Measurements from ENCODE around the gene C12orf57.

Gene C12orf57

DNA sequence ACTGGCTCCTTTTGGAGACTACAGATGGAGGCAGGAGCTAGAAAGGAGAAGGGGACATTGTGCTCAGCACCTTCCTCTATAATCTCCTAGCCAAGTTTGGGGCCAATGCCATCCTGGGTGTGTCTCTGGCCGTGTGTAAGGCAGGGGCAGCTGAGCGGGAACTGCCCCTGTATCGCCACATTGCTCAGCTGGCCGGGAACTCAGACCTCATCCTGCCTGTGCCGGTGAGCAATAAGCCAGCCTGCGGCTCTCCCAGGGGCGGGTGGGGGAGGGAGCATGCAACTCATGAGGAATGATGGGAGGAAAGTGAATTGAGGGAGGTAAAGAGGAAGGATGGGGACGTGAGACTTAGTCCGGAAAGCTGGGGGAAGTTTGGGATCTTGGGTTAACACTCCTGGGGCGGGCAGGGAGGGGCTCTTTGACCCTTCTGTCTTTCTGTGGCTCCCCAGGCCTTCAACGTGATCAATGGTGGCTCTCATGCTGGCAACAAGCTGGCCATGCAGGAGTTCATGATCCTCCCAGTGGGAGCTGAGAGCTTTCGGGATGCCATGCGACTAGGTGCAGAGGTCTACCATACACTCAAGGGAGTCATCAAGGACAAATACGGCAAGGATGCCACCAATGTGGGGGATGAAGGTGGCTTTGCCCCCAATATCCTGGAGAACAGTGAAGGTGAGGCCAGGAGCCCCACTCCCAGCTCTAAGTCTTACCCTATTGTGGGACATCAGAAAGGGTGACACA, 26.2 kb upstream of the C12orf57 start:
- no peak for DNase-seq (ENCODE audit: low read depth)

DNA sequence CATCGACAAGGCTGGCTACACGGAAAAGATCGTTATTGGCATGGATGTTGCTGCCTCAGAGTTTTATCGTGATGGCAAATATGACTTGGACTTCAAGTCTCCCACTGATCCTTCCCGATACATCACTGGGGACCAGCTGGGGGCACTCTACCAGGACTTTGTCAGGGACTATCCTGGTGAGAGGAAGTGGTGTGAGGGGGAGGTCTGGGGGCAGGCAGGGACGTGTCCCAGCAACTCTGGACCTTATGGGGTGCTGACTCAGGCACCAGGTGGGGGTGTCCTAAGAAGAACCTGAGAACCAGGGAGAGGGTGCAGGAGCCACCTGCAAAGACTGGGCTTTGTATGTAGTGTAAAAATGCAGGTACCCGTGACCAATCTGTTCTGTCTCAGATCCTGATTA, 24.2 kb upstream of the C12orf57 start:
- DNase-seq (ENCODE audit: low read depth) = no peak

DNA sequence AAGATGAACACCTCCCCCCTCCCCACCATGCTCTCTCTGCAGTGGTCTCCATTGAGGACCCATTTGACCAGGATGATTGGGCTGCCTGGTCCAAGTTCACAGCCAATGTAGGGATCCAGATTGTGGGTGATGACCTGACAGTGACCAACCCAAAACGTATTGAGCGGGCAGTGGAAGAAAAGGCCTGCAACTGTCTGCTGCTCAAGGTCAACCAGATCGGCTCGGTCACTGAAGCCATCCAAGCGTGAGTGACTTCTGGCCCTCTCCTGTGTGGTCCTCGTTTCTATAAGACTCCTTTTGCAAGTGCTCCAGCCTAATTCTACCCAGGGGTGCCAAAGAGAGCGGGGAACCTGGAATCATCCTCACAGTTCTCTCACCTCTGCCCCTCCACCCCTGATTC, 22.3 kb upstream of the C12orf57 start:
- DNase-seq (ENCODE audit: low read depth) = no peak

DNA sequence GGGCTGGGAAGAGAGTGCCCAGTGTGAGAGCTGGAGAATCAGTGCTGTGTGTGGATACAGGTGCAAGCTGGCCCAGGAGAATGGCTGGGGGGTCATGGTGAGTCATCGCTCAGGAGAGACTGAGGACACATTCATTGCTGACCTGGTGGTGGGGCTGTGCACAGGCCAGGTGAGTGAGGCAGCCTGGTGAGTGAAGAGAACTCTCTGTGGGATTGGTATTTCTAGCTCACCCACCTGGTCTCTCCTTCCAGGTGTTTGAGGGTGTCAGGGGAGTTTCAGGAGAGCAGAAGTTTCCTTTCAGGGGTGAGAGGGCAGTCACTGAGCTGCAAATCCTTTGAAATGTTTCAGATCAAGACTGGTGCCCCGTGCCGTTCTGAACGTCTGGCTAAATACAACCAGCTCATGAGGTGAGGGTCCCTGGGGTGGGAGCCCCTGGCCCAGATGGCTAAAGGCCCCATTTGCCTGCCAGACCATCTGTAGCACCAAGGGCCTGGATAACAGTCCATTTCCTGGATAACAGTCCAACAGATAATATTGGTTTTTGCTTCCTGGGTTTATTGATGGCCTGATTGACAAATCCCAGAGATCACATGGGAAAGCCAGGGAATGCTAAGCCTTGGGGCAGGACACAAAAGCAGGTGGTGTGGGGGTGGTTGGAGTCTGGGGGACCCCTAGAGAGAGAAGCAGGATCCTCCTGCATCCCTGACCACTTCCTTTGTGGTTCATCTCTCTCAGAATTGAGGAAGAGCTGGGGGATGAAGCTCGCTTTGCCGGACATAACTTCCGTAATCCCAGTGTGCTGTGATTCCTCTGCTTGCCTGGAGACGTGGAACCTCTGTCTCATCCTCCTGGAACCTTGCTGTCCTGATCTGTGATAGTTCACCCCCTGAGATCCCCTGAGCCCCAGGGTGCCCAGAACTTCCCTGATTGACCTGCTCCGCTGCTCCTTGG, 21.6 kb upstream of the C12orf57 start:
- no peak for DNase-seq (ENCODE audit: low read depth)

DNA sequence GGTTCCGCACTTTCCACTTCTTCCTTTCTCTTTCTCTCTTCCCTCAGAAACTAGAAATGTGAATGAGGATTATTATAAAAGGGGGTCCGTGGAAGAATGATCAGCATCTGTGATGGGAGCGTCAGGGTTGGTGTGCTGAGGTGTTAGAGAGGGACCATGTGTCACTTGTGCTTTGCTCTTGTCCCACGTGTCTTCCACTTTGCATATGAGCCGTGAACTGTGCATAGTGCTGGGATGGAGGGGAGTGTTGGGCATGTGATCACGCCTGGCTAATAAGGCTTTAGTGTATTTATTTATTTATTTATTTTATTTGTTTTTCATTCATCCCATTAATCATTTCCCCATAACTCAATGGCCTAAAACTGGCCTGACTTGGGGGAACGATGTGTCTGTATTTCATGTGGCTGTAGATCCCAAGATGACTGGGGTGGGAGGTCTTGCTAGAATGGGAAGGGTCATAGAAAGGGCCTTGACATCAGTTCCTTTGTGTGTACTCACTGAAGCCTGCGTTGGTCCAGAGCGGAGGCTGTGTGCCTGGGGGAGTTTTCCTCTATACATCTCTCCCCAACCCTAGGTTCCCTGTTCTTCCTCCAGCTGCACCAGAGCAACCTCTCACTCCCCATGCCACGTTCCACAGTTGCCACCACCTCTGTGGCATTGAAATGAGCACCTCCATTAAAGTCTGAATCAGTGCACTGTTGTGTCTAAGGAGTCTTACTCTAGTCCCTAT, 20.7 kb upstream of the C12orf57 start:
- no peak for DNase-seq (ENCODE audit: low read depth)

DNA sequence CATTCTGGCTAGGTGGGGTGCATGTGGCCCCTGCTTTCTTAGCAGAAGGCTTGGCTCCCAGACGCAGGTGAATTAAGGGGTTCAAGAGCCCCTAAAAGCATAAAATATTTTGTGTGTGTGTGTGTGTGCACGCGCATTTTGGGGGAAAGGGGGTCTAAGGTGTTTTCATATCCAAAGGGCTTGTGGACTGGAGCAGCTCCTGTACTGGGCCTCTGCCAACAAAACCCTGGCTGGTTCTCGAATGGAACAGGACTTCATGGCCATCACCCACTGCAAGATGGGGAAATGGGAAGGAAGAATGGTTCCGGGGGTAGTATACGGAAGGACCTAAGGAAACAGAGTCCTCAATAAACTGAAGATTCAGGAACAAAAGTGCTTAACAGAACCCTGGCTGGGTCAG, 20.0 kb upstream of the C12orf57 start:
- no peak for DNase-seq (ENCODE audit: low read depth)

DNA sequence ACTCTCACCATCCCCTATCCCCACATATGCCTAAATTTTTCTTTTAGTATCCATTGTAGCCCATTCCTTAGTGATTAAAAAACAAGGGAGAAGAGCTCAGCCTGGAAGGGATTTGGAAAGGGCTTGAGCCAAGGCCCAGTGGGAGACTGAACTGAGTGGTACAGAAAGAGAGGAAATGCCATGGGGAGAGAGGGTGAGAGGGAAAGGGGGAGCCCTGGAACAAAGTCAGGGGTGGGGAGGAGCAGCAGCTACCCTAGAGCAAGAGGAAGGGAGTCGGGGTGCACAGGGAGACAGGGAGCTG, 18.6 kb upstream of the C12orf57 start:
- no peak for DNase-seq (ENCODE audit: low read depth)

DNA sequence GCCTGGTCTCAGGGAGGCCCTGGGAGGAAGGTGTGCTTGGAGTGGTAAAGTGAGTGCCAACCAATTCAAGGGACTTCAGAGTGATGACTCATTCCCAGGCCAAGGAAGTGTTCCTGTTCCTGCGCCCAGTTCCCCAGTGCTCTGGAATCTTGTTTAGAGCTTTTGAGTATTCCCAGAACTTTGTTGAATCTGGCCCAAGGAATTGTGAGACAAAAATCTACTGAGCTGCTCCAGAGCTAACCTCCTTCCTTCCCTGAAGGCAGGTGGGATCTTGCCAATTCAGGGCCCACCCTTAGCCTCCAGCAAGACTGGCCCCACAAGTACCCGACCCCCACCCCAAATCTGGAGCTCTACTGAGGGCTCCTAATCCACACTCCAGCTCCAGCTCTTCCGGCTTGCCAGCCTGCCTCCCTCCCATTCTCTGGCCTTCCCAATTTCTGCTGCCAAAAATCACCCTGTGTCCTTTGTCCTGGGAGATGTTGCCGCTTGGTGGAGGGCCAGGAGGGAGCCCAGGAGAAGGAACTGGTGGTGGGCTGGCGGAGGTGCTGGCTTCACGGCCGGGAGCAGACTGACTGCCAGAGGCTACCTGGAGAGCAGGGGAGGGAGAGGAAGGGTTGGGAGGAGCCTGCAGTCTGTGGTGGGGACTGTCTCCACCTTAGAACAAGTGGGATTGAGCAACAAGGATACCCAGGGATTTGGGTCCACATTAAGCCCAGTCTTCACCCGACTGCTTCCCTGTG, 18.1 kb upstream of the C12orf57 start:
- no peak for DNase-seq (ENCODE audit: low read depth)

DNA sequence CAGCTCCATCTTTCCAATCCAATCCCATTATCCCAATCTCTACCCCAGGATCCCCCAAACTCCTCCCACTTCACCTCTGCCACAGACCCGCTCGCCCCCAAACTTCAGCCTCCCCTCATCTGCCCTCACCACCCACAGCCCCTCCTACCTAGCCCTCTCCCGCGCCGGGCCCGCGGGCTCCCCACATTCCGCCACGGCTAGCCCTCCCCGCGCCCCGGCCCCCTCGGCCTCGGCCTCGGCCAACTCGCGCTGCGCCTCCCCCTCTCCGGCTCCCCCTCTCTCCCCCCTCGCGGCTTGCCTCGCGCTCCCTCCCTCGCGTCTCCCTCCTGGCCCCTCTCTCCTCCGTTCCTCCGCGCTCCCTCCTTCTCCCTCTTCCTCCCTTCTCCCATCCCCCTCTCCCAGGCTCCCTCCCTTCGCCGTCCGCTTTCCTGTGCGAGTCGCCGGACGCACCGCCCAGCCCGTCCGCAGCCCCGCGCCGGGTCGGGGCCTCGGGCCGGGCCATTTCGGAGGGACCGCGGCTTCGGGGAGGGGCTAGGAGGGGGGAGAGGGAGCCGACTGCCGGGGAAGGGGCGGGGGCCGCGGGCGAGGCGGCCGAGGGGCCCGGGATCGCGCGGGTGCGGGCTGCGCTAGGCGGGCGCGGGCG, 16.3 kb upstream of the C12orf57 start, which contains the start of gene ATN1:
Gene ATN1, plus strand, starts transcription at position 581 of the 643 bp plus-strand sequence. CDS start 6,043 bp downstream, outside the sequence.
- DNase-seq (ENCODE audit: low read depth) = no peak

DNA sequence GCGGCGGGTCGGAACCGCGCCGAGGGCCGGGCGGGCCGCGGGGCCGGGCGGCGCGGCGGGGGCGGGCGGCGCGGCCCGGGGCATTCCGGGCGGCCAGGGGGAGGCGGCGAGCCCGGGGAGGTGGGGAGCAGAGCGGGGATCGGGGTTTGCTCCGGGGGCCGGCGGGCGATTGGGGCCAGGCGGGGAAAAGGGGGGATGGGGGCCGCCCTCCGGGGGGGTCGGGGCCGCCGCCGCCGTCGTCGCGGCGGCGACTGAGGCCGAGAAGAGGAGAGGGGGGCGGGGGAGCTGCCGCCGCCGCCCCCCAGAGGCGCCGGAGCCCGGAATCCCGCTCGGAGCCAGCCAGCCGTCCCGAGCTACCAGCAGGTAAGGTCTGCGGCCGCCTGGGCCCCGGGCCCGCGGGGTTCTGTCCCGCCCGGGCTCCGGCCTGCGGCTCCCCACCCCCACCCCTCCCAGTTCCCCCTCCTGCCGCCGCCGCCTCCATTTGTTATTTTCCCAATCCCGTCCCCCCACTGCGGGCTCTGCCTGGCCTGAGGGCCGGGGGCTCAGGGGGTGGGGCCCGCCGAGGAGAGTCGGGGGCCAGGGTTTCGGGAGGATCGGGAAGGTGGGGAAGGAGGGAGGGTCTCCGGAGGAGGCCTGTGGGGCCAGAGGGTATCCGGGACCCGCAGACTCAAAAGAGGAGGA, 15.7 kb upstream of the C12orf57 start:
- DNase-seq (ENCODE audit: low read depth) = no peak

DNA sequence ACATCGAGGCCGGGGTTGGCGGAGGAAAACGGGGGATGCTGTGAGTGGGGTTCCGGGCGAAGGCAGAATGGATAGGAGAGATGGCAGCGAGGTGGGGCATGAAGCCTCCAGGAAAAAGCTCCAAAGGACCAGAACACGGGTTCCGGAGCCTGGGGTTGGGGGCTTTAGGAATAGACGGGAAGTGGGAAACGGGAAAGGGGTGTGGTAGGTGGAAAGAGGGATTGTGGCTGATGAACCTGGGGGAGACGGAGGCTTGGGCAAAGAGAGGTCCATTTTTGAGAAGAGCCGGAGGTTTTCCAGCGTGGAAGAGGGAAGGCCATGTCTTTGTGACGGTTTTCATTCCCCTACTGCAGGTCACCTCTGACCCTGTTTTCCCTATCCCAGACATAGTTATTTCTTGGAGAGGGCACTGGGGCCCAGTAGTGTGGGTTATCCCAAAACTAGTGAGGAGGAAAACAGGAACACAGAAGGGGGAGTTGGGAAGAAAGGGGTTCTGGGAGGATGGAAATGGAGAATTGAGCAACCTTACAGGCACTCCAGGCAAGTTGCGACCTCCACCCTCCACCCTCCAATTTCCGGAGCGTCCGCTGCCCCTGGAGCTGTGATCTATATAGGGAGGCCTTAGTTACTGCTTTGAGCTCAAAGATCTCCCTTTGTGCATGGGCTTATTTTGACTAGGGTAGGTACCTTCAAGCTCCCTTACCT, 15.0 kb upstream of the C12orf57 start:
- no peak for DNase-seq (ENCODE audit: low read depth)

DNA sequence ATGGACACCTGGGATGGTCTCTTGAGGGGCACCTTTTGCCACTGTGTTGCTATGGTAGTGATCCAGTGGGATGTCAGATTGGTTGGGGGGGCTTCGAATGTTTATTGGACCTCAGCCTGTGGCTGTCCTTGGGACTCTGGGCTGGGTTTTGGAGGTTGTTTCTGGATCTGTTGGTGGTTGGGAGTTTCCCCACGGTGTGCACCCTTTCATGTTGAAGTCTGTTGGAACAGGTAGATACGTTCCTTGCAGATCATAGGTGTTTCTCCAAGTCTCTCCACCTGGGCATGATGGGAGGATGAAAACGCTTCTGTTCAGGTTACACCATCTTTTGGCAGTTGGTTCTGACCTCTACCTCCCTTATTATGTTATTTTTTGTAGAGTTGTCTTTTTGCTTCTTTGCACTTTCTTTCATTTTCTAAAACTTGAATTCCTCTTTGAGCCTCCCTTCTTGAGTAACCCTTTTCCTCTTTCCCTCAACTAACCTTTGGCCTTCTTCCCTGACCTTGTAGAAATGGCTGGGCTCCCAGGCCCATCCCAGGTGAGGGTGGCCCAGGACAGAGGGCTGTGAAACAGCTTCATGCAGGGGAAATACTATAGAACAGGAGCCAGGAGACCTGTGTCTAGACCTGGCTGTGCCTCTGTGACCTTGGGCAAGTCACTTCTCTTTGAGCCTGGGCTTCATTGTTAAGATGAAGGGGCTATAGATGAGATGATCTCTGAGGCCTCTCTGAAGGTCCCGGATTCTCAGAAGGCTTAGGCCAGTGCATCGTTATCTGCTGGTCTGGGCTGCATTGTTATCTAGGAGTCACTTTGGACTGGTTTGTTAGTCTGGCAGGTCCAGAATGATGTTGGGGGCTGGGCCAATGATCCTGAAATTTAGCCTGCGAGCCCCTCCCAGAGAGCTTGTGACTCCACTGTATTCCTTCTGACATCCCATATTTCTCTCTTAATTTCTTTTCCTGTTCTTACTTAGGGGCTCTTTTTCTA, 14.1 kb upstream of the C12orf57 start:
- DNase-seq (ENCODE audit: low read depth) = no peak

DNA sequence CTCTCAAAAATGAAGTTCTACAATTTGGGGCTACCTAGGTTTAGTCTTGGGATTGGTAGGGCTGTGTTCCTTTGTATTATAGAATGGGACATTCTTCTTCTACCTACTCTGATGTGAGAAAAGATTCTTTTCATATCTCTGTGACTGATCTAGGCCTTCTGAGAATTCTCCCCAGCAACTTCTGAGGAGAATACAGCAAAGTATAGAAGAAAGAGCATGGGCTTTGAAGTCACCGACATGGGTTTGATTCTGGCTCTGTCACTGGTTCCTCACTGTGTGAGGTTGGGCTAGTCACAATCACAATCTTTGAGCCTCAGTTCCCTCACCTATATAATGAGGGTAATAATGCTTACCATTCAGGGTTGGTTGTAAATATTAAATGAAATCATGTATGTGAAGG, 11.1 kb upstream of the C12orf57 start:
- DNase-seq (ENCODE audit: low read depth) = no peak

DNA sequence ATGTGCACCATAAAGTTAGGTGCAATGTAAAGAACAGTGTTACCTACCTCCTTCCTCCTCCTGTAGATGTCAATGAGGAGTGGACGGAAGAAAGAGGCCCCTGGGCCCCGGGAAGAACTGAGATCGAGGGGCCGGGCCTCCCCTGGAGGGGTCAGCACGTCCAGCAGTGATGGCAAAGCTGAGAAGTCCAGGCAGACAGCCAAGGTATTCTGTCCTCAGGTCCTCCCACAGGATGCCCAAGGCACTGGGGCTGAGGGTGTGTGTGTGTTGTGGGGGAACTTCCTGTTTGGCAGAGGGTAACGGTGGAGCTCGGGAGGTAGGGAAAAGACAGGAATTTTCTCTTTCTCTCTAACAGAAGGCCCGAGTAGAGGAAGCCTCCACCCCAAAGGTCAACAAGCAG, 9.7 kb upstream of the C12orf57 start:
- DNase-seq (ENCODE audit: low read depth) = no peak

DNA sequence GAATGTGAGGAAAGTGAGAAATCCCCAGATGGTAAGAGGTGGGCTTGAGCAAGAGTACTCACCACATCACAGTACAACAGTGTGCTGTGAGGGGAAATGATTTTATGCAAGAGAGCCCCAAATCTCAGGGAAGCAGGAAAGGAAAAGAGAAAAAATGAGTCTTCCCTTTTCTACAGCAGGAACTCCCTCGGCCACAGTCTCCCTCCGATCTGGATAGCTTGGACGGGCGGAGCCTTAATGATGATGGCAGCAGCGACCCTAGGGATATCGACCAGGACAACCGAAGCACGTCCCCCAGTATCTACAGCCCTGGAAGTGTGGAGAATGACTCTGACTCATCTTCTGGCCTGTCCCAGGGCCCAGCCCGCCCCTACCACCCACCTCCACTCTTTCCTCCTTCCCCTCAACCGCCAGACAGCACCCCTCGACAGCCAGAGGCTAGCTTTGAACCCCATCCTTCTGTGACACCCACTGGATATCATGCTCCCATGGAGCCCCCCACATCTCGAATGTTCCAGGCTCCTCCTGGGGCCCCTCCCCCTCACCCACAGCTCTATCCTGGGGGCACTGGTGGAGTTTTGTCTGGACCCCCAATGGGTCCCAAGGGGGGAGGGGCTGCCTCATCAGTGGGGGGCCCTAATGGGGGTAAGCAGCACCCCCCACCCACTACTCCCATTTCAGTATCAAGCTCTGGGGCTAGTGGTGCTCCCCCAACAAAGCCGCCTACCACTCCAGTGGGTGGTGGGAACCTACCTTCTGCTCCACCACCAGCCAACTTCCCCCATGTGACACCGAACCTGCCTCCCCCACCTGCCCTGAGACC, 8.2 kb upstream of the C12orf57 start:
- no peak for DNase-seq (ENCODE audit: low read depth)

DNA sequence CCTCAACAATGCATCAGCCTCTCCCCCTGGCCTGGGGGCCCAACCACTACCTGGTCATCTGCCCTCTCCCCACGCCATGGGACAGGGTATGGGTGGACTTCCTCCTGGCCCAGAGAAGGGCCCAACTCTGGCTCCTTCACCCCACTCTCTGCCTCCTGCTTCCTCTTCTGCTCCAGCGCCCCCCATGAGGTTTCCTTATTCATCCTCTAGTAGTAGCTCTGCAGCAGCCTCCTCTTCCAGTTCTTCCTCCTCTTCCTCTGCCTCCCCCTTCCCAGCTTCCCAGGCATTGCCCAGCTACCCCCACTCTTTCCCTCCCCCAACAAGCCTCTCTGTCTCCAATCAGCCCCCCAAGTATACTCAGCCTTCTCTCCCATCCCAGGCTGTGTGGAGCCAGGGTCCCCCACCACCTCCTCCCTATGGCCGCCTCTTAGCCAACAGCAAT, 7.6 kb upstream of the C12orf57 start:
- DNase-seq (ENCODE audit: low read depth) = no peak

DNA sequence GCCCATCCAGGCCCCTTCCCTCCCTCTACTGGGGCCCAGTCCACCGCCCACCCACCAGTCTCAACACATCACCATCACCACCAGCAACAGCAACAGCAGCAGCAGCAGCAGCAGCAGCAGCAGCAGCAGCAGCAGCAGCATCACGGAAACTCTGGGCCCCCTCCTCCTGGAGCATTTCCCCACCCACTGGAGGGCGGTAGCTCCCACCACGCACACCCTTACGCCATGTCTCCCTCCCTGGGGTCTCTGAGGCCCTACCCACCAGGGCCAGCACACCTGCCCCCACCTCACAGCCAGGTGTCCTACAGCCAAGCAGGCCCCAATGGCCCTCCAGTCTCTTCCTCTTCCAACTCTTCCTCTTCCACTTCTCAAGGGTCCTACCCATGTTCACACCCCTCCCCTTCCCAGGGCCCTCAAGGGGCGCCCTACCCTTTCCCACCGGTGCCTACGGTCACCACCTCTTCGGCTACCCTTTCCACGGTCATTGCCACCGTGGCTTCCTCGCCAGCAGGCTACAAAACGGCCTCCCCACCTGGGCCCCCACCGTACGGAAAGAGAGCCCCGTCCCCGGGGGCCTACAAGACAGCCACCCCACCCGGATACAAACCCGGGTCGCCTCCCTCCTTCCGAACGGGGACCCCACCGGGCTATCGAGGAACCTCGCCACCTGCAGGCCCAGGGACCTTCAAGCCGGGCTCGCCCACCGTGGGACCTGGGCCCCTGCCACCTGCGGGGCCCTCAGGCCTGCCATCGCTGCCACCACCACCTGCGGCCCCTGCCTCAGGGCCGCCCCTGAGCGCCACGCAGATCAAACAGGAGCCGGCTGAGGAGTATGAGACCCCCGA, 7.0 kb upstream of the C12orf57 start:
- DNase-seq (ENCODE audit: low read depth) = no peak
